Vagina (tissue), 2 donors: Measurements from ENCODE around the gene STK40. TPM values are rescaled to one million over a fixed set of nuclear protein-coding genes. Genes with fewer than 3 reads are reported as not detected.

Source experiments
- DNase-seq, 2 donors: peaks; one replicate each; pipeline ENCODE4 v3.0.0-alpha.2; 2017; ENCODE audit errors: extremely low spot score in 2 of 2
- H3K27ac ChIP-seq: fragments of 200-600 bp; sonication (generic); one replicate; pipeline ENCODE4 v1.5.1; 2019
- H3K27me3 ChIP-seq: fragments of 200-600 bp; sonication (generic); one replicate; pipeline ENCODE4 v1.5.1; 2019
- H3K36me3 ChIP-seq, 2 donors: fragments of 200-600 bp; sonication (generic); one replicate each; pipeline ENCODE4 v1.5.1; 2017 to 2019
- H3K4me1 ChIP-seq: fragments of 200-600 bp; sonication (generic); one replicate; pipeline ENCODE4 v1.5.1; 2019
- H3K4me3 ChIP-seq, 2 donors: fragments of 200-600 bp; sonication (generic); 1 replicate in 1 of 2; 2 replicates in 1 of 2; pipeline ENCODE4 v1.5.1; 2016 to 2019
- H3K9me3 ChIP-seq: fragments of 200-600 bp; sonication (generic); one replicate; pipeline ENCODE4 v1.5.1; 2019
- CTCF ChIP-seq, 3 experiments: fragments of 450-650 bp in 2 of 3; fragments of 200-600 bp in 1 of 3; sonication (generic) in 1 of 3; IDR thresholded peaks; one replicate each; pipeline ENCODE4 v1.5.1; 2017 to 2019; ENCODE audit warnings: antibody characterized with exemption in 3 of 3, mild to moderate bottlenecking in 2 of 3, moderate library complexity in 2 of 3
- POLR2A ChIP-seq, 2 donors: fragments of 450-650 bp; IDR thresholded peaks; one replicate each; pipeline ENCODE4 v1.6.1; 2017; ENCODE audit warnings: antibody characterized with exemption in 2 of 2, mild to moderate bottlenecking in 2 of 2, moderate library complexity in 2 of 2
- POLR2AphosphoS5 ChIP-seq, 2 donors: sonication (generic); formaldehyde crosslinking; IDR thresholded peaks; one replicate each; pipeline ENCODE4 v1.9.0; 2017; ENCODE audit warnings: antibody characterized with exemption in 2 of 2, mild to moderate bottlenecking in 2 of 2, low read depth in 1 of 2; ENCODE audit not compliant: insufficient read depth in 1 of 2
- intact Hi-C: fragments of 100-400 bp; cut with DNase I; formaldehyde crosslinking; loops from one replicate; pipeline ENCODE4 v1.15.1; 2023
- total RNA-seq: library from RNA; depleted of rRNA; stranded (reverse); fragments of >200 nt; gene quantifications from one replicate; pipeline ENCODE4 v1.2.3, GENCODE V29; 2016

STK40 gene
- total RNA-seq, 1 donor from 2014 or later: 35.4 TPM

- Histone ChIP-seq H3K4me1 (peaks cover 8% of the 10 kb centered on the region), H3K9me3 (no peaks in the 10 kb centered on the region), H3K36me3 (no peaks in the 10 kb centered on the region), H3K27ac (no peak overlapping the region), H3K27me3 (no peaks in the 10 kb centered on the region), H3K4me3 (peak overlapping the region; percentile 4 to 25)
- intact Hi-C loops: no loop called here
- TF ChIP-seq POLR2AphosphoS5 (IDR thresholded peaks at IDR 0.05; ENCODE audit: insufficient read depth in 1 of 2, low read depth in 1 of 2) (no peak), CTCF (IDR thresholded peaks at IDR 0.05) (no peak), POLR2A (IDR thresholded peaks at IDR 0.05) (no peak)
- DNase-seq: no peak
Measured at GRCh38 chr1:36401602-36402503, 16.1 kb upstream of the STK40 start.

- intact Hi-C loops: no loop called here
- Histone ChIP-seq H3K27ac (peak overlapping the region; percentile 48), H3K27me3 (no peaks in the 10 kb centered on the region)
Measured at GRCh38 chr1:36400825-36401601, 15.3 kb upstream of the STK40 start.

GRCh38 chr1:36400514-36400824 is 14.7 kb upstream of the STK40 start:
- DNase-seq: no peak
- intact Hi-C loops: no loop called here
- Histone ChIP-seq H3K27ac (peak overlapping the region; percentile 48), H3K4me1 (peaks cover 16% of the 10 kb centered on the region), H3K27me3 (no peaks in the 10 kb centered on the region), H3K4me3 (peak overlapping the region in 1 of 2 donors; percentile 25), H3K36me3 (no peaks in the 10 kb centered on the region), H3K9me3 (no peaks in the 10 kb centered on the region)
- no peak for TF ChIP-seq POLR2A (IDR thresholded peaks at IDR 0.05)

More at GRCh38 chr1:36400825-36401601, 15.3 kb upstream of the STK40 start:
- no peaks in the 10 kb centered on the region for H3K9me3 ChIP-seq
- TF ChIP-seq POLR2AphosphoS5 (IDR thresholded peaks at IDR 0.05; ENCODE audit: insufficient read depth in 1 of 2, low read depth in 1 of 2): peak in 1 of 2 donors; percentile 51
- TF ChIP-seq CTCF (IDR thresholded peaks at IDR 0.05): no peak
- H3K4me3 ChIP-seq: peak overlapping the region; percentile 4 to 25
- DNase-seq: no peak
- peaks cover 16% of the 10 kb centered on the region for H3K4me1 ChIP-seq
- no peaks in the 10 kb centered on the region for H3K36me3 ChIP-seq

- Histone ChIP-seq H3K27ac (peak overlapping the region; percentile 93), H3K4me1 (peaks cover 16% of the 10 kb centered on the region), H3K36me3 (peaks cover 0 to 6% of the 10 kb centered on the region in 2 donors), H3K9me3 (no peaks in the 10 kb centered on the region), H3K27me3 (no peaks in the 10 kb centered on the region), H3K4me3 (no peak overlapping the region)
- intact Hi-C loops: no loop called here
- TF ChIP-seq CTCF (IDR thresholded peaks at IDR 0.05): no peak
- no peak for TF ChIP-seq POLR2AphosphoS5 (IDR thresholded peaks at IDR 0.05; ENCODE audit: insufficient read depth in 1 of 2, low read depth in 1 of 2)
- TF ChIP-seq POLR2A (IDR thresholded peaks at IDR 0.05): no peak
- no peak for DNase-seq
Measured at GRCh38 chr1:36398370-36398977, 12.8 kb upstream of the STK40 start.

GRCh38 chr1:36397378-36398230 is 11.9 kb upstream of the STK40 start, which contains the start of gene LSM10:
LSM10 (minus strand) TSS chr1:36397908; CDS start chr1:36394129, 3,779 bp downstream.
- peak in 1 of 2 donors; percentile 96 for DNase-seq
- intact Hi-C loops: no loop called here

More at GRCh38 chr1:36397378-36398230, 11.9 kb upstream of the STK40 start, which contains the start of gene LSM10:
- Histone ChIP-seq H3K27ac (peak within 1 kb of the TSS; percentile 93), H3K36me3 (peaks cover 0 to 9% of the 10 kb centered on the region in 2 donors), H3K4me1 (peaks cover 16% of the 10 kb centered on the region), H3K27me3 (no peaks in the 10 kb centered on the region), H3K4me3 (peak within 1 kb of the TSS; percentile 88 to 92), H3K9me3 (no peaks in the 10 kb centered on the region)
- peak in 1 of 2 donors; percentile 92 for TF ChIP-seq POLR2A (IDR thresholded peaks at IDR 0.05)
- TF ChIP-seq CTCF (IDR thresholded peaks at IDR 0.05): no peak
- TF ChIP-seq POLR2AphosphoS5 (IDR thresholded peaks at IDR 0.05; ENCODE audit: insufficient read depth in 1 of 2, low read depth in 1 of 2): peak; percentile 98 to 100
